Mesenchymal stem cell (in vitro differentiated cells and primary cell): Measurements from ENCODE around the gene FFAR2.

Experiments used
- DNase-seq: peaks from one replicate; pipeline ENCODE4 v3.0.0-alpha.2; 2013
- H2AFZ ChIP-seq: one replicate; pipeline ENCODE4 v1.6.1; 2013; ENCODE audit warnings: low read depth, mild to moderate bottlenecking, control low read depth, inconsistent platforms, low read length, moderate library complexity
- H2AK5ac ChIP-seq: 2 replicates; pipeline ENCODE4 v1.6.1; 2013; ENCODE audit warnings: low read length, moderate library complexity, mild to moderate bottlenecking, inconsistent platforms; ENCODE audit not compliant: severe bottlenecking
- H2BK120ac ChIP-seq: one replicate; pipeline ENCODE4 v1.6.1; 2013; ENCODE audit warnings: low read depth, mild to moderate bottlenecking, inconsistent platforms, low read length, moderate library complexity
- H2BK12ac ChIP-seq, 2 experiments: one replicate each; pipeline ENCODE4 v1.6.1; 2013; ENCODE audit warnings: inconsistent platforms in 2 of 2, low read length in 2 of 2, mild to moderate bottlenecking in 2 of 2, moderate library complexity in 2 of 2, control low read depth in 1 of 2
- H2BK15ac ChIP-seq: one replicate; pipeline ENCODE4 v1.6.1; 2013; ENCODE audit warnings: mild to moderate bottlenecking, low read depth, inconsistent platforms; ENCODE audit not compliant: poor library complexity, severe bottlenecking
- H2BK5ac ChIP-seq: 2 replicates; pipeline ENCODE4 v1.6.1; 2013; ENCODE audit warnings: low read depth, mild to moderate bottlenecking, low read length, control low read depth, inconsistent platforms; ENCODE audit not compliant: poor library complexity, severe bottlenecking
- H3K14ac ChIP-seq, 2 experiments: one replicate each; pipeline ENCODE4 v1.6.1; 2013; ENCODE audit warnings: inconsistent platforms in 2 of 2, low read length in 2 of 2, control low read depth in 1 of 2, mild to moderate bottlenecking in 1 of 2, moderate library complexity in 1 of 2
- H3K18ac ChIP-seq, 2 experiments: one replicate each; pipeline ENCODE4 v1.6.1; 2013; ENCODE audit warnings: inconsistent platforms in 2 of 2, low read length in 2 of 2, control low read depth in 1 of 2, low read depth in 1 of 2, mild to moderate bottlenecking in 1 of 2
- H3K23ac ChIP-seq, 2 experiments: one replicate each; pipeline ENCODE4 v1.6.1; 2013; ENCODE audit warnings: inconsistent platforms in 2 of 2, low read length in 2 of 2, mild to moderate bottlenecking in 2 of 2, moderate library complexity in 2 of 2, control low read depth in 1 of 2
- H3K27ac ChIP-seq: 2 replicates; pipeline ENCODE4 v1.5.1; 2013; ENCODE audit warnings: mild to moderate bottlenecking, moderate library complexity, low read length, control low read depth, inconsistent platforms; ENCODE audit not compliant: poor library complexity, severe bottlenecking
- H3K27me3 ChIP-seq, 2 experiments: 2 replicates each; pipeline versions ENCODE4 v1.6.1 to v1.7.0; 2013; ENCODE audit warnings: low read length in 2 of 2, mild to moderate bottlenecking in 2 of 2, moderate library complexity in 2 of 2, control low read depth in 1 of 2, inconsistent platforms in 1 of 2; ENCODE audit not compliant: control insufficient read depth in 1 of 2, insufficient read depth in 1 of 2
- H3K36me3 ChIP-seq, 2 experiments: 2 replicates each; pipeline versions ENCODE4 v1.6.1 to v1.7.0; 2013; ENCODE audit warnings: low read length in 2 of 2, control low read depth in 1 of 2, inconsistent platforms in 1 of 2, low read depth in 1 of 2, mild to moderate bottlenecking in 1 of 2; ENCODE audit not compliant: insufficient read depth in 2 of 2, control insufficient read depth in 1 of 2
- H3K4ac ChIP-seq, 2 experiments: one replicate each; pipeline ENCODE4 v1.6.1; 2013; ENCODE audit warnings: inconsistent platforms in 2 of 2, low read length in 2 of 2, mild to moderate bottlenecking in 2 of 2, moderate library complexity in 2 of 2, control low read depth in 1 of 2, low read depth in 1 of 2
- H3K4me1 ChIP-seq: 2 replicates; pipeline ENCODE4 v1.6.1; 2013; ENCODE audit warnings: low read depth, low read length, control low read depth; ENCODE audit not compliant: control insufficient read depth, insufficient read depth
- H3K4me2 ChIP-seq: 2 replicates; pipeline ENCODE4 v1.6.1; 2013; ENCODE audit warnings: low read length, mild to moderate bottlenecking, inconsistent platforms; ENCODE audit not compliant: poor library complexity, severe bottlenecking
- H3K4me3 ChIP-seq, 2 experiments: 2 replicates each; pipeline versions ENCODE4 v1.5.1 to v1.7.0; 2013; ENCODE audit warnings: low read length in 2 of 2, mild to moderate bottlenecking in 2 of 2, control low read depth in 1 of 2, low read depth in 1 of 2; ENCODE audit not compliant: insufficient read depth in 1 of 2
- H3K79me1 ChIP-seq: replicated peaks from 2 replicates; pipeline ENCODE4 v1.6.1; 2013; ENCODE audit warnings: mild to moderate bottlenecking, control low read depth, low read length, inconsistent platforms; ENCODE audit not compliant: poor library complexity, severe bottlenecking
- H3K9ac ChIP-seq: 2 replicates; pipeline ENCODE4 v1.7.0; 2013; ENCODE audit warnings: mild to moderate bottlenecking, low read length, moderate library complexity
- H3K9me3 ChIP-seq: 2 replicates; pipeline ENCODE4 v1.7.0; 2013; ENCODE audit warnings: mild to moderate bottlenecking, low read length; ENCODE audit not compliant: control insufficient read depth
- H4K8ac ChIP-seq: one replicate; pipeline ENCODE4 v1.6.1; 2013; ENCODE audit warnings: inconsistent platforms, mild to moderate bottlenecking, low read length, moderate library complexity
- H4K91ac ChIP-seq: one replicate; pipeline ENCODE4 v1.6.1; 2013; ENCODE audit warnings: mild to moderate bottlenecking, low read length, inconsistent platforms
- WGBS: methylation state at CpG from one replicate; pipeline ENCODE4 v1.1.7; 2013; ENCODE audit warnings: mixed read lengths; 5-methylcytosine and 5-hydroxymethylcytosine counted together

Gene FFAR2

DNA sequence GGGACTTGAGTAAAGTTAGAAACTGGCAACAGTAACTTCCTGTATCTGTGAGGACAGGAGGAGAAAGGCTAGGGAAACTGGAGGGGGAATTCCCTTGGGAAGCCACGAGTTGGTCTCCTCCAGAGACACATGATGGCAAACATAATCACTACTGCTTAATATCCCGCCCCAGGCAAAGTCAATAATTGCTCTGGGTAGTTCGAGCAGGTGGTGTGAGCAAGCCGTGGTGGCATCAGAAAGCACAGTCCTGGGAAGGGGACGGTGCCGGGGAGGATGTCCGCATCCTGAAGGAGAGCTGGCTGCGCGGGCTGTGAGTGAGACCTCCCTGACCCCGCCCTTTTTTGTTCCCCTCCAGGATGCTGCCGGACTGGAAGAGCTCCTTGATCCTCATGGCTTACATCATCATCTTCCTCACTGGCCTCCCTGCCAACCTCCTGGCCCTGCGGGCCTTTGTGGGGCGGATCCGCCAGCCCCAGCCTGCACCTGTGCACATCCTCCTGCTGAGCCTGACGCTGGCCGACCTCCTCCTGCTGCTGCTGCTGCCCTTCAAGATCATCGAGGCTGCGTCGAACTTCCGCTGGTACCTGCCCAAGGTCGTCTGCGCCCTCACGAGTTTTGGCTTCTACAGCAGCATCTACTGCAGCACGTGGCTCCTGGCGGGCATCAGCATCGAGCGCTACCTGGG is 1.4 kb downstream of the FFAR2 start:
- Histone ChIP-seq H4K8ac (no peak overlapping the region), H3K4me2 (no peak overlapping the region)
- 85% methylated on average over 27 of the region's 27 CpGs for WGBS

GRCh38 chr19:35451338-35452096 is 3.5 kb downstream of the FFAR2 start:
- H3K27me3 ChIP-seq, result peaks cover 3 to 38% of the 10 kb centered on the region in 2 experiments
- 91% methylated on average over 6 of the region's 7 CpGs for WGBS

More for the DNA sequence above, 1.4 kb downstream of the FFAR2 start:
- Histone ChIP-seq H3K9me3 (no peaks in the 10 kb centered on the region), H2BK15ac (no peak overlapping the region), H3K14ac (peak overlapping the region in 1 of 2 experiments; percentile 64), H4K91ac (no peak overlapping the region), H3K23ac (peak overlapping the region in 1 of 2 experiments; percentile 17), H3K27ac (no peak overlapping the region), H3K18ac (no peak overlapping the region), H2BK12ac (peak overlapping the region in 1 of 2 experiments; percentile 59), H3K27me3 (peaks cover 3 to 49% of the 10 kb centered on the region in 2 experiments), H2BK120ac (no peak overlapping the region), H3K36me3 (no peaks in the 10 kb centered on the region), H2AK5ac (no peak overlapping the region), H3K4ac (no peak overlapping the region), H2BK5ac (no peak overlapping the region), H3K4me1 (no peaks in the 10 kb centered on the region), H3K4me3 (no peak overlapping the region), H3K9ac (no peak overlapping the region), H2AFZ (no peak overlapping the region), H3K79me1 (no peaks in the 10 kb centered on the region)
- DNase-seq, result no peak

GRCh38 chr19:35454663-35455062 is 6.6 kb downstream of the FFAR2 start:
- Histone ChIP-seq H3K36me3 (no peaks in the 10 kb centered on the region), H2BK12ac (no peak overlapping the region), H3K79me1 (no peaks in the 10 kb centered on the region), H3K9ac (no peak overlapping the region), H3K27ac (no peak overlapping the region), H3K23ac (no peak overlapping the region), H2BK15ac (no peak overlapping the region), H3K4me2 (no peak overlapping the region), H3K9me3 (no peaks in the 10 kb centered on the region), H2BK120ac (no peak overlapping the region), H3K18ac (no peak overlapping the region), H2AFZ (no peak overlapping the region), H4K8ac (no peak overlapping the region), H4K91ac (no peak overlapping the region), H3K4me1 (peaks cover 7% of the 10 kb centered on the region), H3K4ac (no peak overlapping the region), H2BK5ac (no peak overlapping the region), H3K14ac (no peak overlapping the region), H2AK5ac (no peak overlapping the region), H3K27me3 (peaks cover 14 to 18% of the 10 kb centered on the region in 2 experiments), H3K4me3 (no peak overlapping the region)
- WGBS, result 85% methylated on average over 1 of the region's 2 CpGs
- no peak for DNase-seq

More at GRCh38 chr19:35451338-35452096, 3.5 kb downstream of the FFAR2 start:
- no peak overlapping the region for H3K23ac ChIP-seq
- H3K4me3 ChIP-seq, result no peak overlapping the region
- H3K27ac ChIP-seq, result no peak overlapping the region
- no peak overlapping the region for H3K14ac ChIP-seq
- no peaks in the 10 kb centered on the region for H3K79me1 ChIP-seq
- H3K4ac ChIP-seq, result no peak overlapping the region
- no peak overlapping the region for H2AFZ ChIP-seq
- no peak overlapping the region for H2BK120ac ChIP-seq
- H3K4me1 ChIP-seq, result no peaks in the 10 kb centered on the region
- no peak overlapping the region for H2BK12ac ChIP-seq
- no peaks in the 10 kb centered on the region for H3K9me3 ChIP-seq
- H3K9ac ChIP-seq, result no peak overlapping the region
- no peak overlapping the region for H2BK5ac ChIP-seq
- H3K18ac ChIP-seq, result no peak overlapping the region
- no peak overlapping the region for H2AK5ac ChIP-seq
- DNase-seq, result no peak
- H2BK15ac ChIP-seq, result no peak overlapping the region
- H4K91ac ChIP-seq, result no peak overlapping the region
- H3K4me2 ChIP-seq, result no peak overlapping the region
- H3K36me3 ChIP-seq, result no peaks in the 10 kb centered on the region
- no peak overlapping the region for H4K8ac ChIP-seq

GRCh38 chr19:35455616-35456201 is 7.7 kb downstream of the FFAR2 start:
- Histone ChIP-seq H2AFZ (no peak overlapping the region), H3K79me1 (no peaks in the 10 kb centered on the region), H3K4me2 (no peak overlapping the region), H4K91ac (no peak overlapping the region), H3K27ac (no peak overlapping the region), H4K8ac (no peak overlapping the region), H2BK15ac (no peak overlapping the region), H3K36me3 (no peaks in the 10 kb centered on the region), H3K4me3 (no peak overlapping the region), H3K14ac (no peak overlapping the region), H3K18ac (no peak overlapping the region), H3K4ac (no peak overlapping the region), H2BK12ac (no peak overlapping the region), H3K27me3 (peaks cover 8 to 16% of the 10 kb centered on the region in 2 experiments), H3K9me3 (no peaks in the 10 kb centered on the region), H3K23ac (no peak overlapping the region), H2BK5ac (no peak overlapping the region), H2BK120ac (no peak overlapping the region), H3K4me1 (peaks cover 7% of the 10 kb centered on the region), H3K9ac (no peak overlapping the region), H2AK5ac (no peak overlapping the region)
- no peak for DNase-seq
- WGBS, result 94% methylated on average over 3 of the region's 3 CpGs
